ENCODE results near the gene TGFB1. TPM values are rescaled to one million over a fixed set of nuclear protein-coding genes. Genes with fewer than 3 reads are reported as not detected.
A peak's percentile ranks its signal among the peaks of the same experiment; 100 is the strongest.
"Not testable (repeated sequence)": the region's sequence is repeated elsewhere in the genome, so short reads cannot be mapped to it uniquely, and the experiment has no call there.

Gene TGFB1
- total RNA-seq, 3 donors from 2014 or later = 12.0 to 21.4 (median 13.4) TPM

- H3K27ac ChIP-seq = peak overlapping the region; percentile 78 to 92
- peaks cover 0 to 6% of the 10 kb centered on the region in 2 donors for H3K4me1 ChIP-seq
Observed at GRCh38 chr19:41352279-41352608, 1.5 kb downstream of the TGFB1 start.

DNA sequence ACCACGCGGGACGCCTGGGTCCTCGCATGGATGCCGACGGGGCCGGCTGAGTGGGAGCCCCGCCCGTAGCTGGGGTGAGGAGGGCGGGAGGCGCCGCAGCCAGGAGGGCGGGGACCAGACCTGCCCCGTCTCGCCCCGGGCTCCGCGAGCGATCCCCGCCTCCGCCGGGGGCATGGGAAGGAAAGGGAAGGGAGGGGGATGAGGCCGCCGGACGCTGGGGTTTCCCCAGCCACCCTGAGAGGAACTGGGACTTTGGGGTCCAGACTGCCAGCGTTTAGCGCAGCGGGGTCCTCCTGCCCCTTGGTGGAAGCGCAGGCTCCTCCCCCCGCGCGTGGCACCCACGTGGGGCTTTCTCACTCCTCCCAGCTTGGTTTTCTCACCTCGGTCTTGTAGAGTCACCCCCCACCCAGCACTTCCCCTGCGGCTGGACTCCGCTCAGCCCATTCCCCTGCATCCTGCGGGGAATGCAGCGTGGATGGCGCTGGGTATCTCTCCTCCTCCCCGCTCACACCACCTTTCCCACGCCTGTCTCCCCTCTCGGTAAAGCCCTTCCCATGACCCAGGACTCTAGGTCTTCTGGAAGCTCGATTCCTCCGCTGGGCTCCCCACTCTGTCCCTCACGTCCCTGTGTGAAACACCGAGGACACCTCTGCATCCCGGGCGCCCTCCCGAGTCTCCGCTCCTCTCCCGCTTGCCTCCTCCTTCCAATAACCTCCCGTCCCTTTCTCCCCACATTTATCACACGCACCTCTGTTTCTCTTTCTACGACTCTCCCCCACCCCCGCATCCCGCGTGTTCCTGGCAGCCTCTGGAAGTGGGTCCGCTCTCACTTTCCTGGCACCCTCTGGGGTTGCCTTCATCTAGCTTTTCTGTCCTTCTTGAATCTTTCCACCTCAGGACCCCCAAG is 2.1 kb downstream of the TGFB1 start:
- H3K36me3 ChIP-seq = no peaks in the 10 kb centered on the region
- intact Hi-C loops (cut with DNase I; ENCODE audit: low total_unique reads) = no loop called here
- H3K27ac ChIP-seq = peak overlapping the region; percentile 78 to 92
- DNase-seq (ENCODE audit: low spot score in 2 of 2) = no peak
- H3K4me1 ChIP-seq = peaks cover 0 to 6% of the 10 kb centered on the region in 2 donors
- TF ChIP-seq POLR2A (IDR thresholded peaks at IDR 0.05) (no peak), POLR2AphosphoS5 (IDR thresholded peaks at IDR 0.05) (peak in 1 of 3 donors; percentile 8), CTCF (IDR thresholded peaks at IDR 0.05) (no peak)
- no peaks in the 10 kb centered on the region for H3K9me3 ChIP-seq
- peak overlapping the region; percentile 82 to 97 (median 82) for H3K4me3 ChIP-seq
- no peaks in the 10 kb centered on the region for H3K27me3 ChIP-seq

More at GRCh38 chr19:41352279-41352608, 1.5 kb downstream of the TGFB1 start:
- intact Hi-C loops (cut with DNase I; ENCODE audit: low total_unique reads) = no loop called here
- H3K9me3 ChIP-seq = no peaks in the 10 kb centered on the region
- H3K4me3 ChIP-seq = peak overlapping the region; percentile 82 to 97 (median 82)
- H3K27me3 ChIP-seq = no peaks in the 10 kb centered on the region
- no peaks in the 10 kb centered on the region for H3K36me3 ChIP-seq
- no peak for DNase-seq (ENCODE audit: low spot score in 2 of 2)
- no peak for TF ChIP-seq CTCF (IDR thresholded peaks at IDR 0.05)
- no peak for TF ChIP-seq POLR2AphosphoS5 (IDR thresholded peaks at IDR 0.05)
- TF ChIP-seq POLR2A (IDR thresholded peaks at IDR 0.05) = no peak

GRCh38 chr19:41350735-41351338 is 2.9 kb downstream of the TGFB1 start:
- TF ChIP-seq POLR2A (IDR thresholded peaks at IDR 0.05) = no peak
- no peak for TF ChIP-seq CTCF (IDR thresholded peaks at IDR 0.05)
- TF ChIP-seq POLR2AphosphoS5 (IDR thresholded peaks at IDR 0.05) = no peak
- H3K9me3 ChIP-seq = no peaks in the 10 kb centered on the region
- peak overlapping the region; percentile 82 to 97 (median 82) for H3K4me3 ChIP-seq
- no peak for DNase-seq (ENCODE audit: low spot score in 2 of 2)
- H3K27me3 ChIP-seq = no peaks in the 10 kb centered on the region
- H3K4me1 ChIP-seq = peaks cover 0 to 6% of the 10 kb centered on the region in 2 donors
- no peaks in the 10 kb centered on the region for H3K36me3 ChIP-seq
- peak overlapping the region; percentile 78 to 92 for H3K27ac ChIP-seq
- intact Hi-C loops (cut with DNase I; ENCODE audit: low total_unique reads) = no loop called here

DNA sequence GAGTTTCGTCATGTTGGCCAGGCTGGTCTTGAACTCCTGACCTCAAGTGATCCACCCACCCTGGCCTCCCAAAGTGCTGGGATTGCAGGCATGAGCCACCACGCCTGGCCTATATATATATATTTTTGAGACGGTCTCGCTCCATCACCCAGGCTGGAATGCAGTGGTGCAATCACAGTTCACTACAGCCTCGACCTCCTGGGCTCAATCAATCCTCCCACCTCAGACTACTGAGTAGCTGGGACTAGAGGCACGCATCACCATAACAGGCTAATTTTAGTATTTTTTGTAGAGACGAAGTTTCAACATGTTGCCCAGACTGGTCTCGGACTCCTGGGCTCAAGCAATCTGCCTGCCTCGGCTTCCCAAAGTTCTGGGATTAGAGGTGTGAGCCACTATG is 6.8 kb downstream of the TGFB1 start:
- not testable (repeated sequence) for H3K4me1 ChIP-seq; H3K27ac ChIP-seq; H3K27me3 ChIP-seq; H3K36me3 ChIP-seq; H3K4me3 ChIP-seq; DNase-seq (ENCODE audit: low spot score in 2 of 2); H3K9me3 ChIP-seq
- intact Hi-C loops (cut with DNase I; ENCODE audit: low total_unique reads) = loop anchor here (2.0 kb wide), 1 partner anchor 50 kb away; the partner anchor contains the start of genes BCKDHA and EXOSC5

DNA sequence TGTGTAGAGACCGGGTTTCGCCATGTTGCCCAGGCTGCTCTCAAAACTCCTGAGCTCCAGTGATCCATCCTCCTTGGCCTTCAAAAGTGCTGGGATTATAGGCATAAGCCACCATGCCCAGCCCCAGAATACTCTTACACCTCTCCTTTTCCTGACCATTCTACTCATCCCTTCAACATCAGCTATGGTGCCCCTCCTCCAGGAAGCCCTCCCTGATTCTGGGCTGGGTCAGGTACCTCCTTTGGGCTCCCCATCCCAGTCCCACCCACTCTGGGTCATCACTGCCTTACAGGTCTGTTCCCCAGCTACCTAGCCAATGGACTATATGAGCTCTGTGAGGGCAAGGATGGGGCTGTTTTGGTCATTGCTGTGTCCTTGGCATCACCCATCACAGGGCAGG is 9.6 kb downstream of the TGFB1 start:
- TF ChIP-seq POLR2A (IDR thresholded peaks at IDR 0.05) (no peak), CTCF (IDR thresholded peaks at IDR 0.05) (no peak), POLR2AphosphoS5 (IDR thresholded peaks at IDR 0.05) (no peak)
- H3K9me3 ChIP-seq = no peaks in the 10 kb centered on the region
- no peaks in the 10 kb centered on the region for H3K27me3 ChIP-seq
- H3K4me1 ChIP-seq = no peaks in the 10 kb centered on the region
- H3K27ac ChIP-seq = no peak overlapping the region
- H3K4me3 ChIP-seq = no peak overlapping the region
- DNase-seq (ENCODE audit: low spot score in 2 of 2) = no peak
- H3K36me3 ChIP-seq = no peaks in the 10 kb centered on the region
- intact Hi-C loops (cut with DNase I; ENCODE audit: low total_unique reads) = no loop called here
